Neutrophil (primary cell): ENCODE measurements around the gene PIANP.

Source experiments
- H3K27ac ChIP-seq: fragments of 200-600 bp; sonication (generic); 2 replicates; pipeline ENCODE4 v1.5.1; 2016; ENCODE audit warnings: mild to moderate bottlenecking, moderate library complexity
- H3K27me3 ChIP-seq: fragments of 200-600 bp; sonication (generic); 2 replicates; pipeline ENCODE4 v1.6.0; 2016; ENCODE audit warnings: mild to moderate bottlenecking
- H3K36me3 ChIP-seq: fragments of 200-600 bp; sonication (generic); 2 replicates; pipeline ENCODE4 v1.5.1; 2017
- H3K4me1 ChIP-seq, 2 experiments: fragments of 200-600 bp in 1 of 2; sonication (generic) in 1 of 2; 1 replicate in 1 of 2; 2 replicates in 1 of 2; pipeline versions ENCODE4 v1.5.1 to v1.6.1; 2013 to 2016; ENCODE audit warnings: low read depth in 1 of 2, low read length in 1 of 2, mild to moderate bottlenecking in 1 of 2, moderate library complexity in 1 of 2; ENCODE audit not compliant: control insufficient read depth in 1 of 2, insufficient read depth in 1 of 2
- H3K4me3 ChIP-seq, 2 experiments: fragments of 200-600 bp in 1 of 2; sonication (generic) in 1 of 2; 1 replicate in 1 of 2; 2 replicates in 1 of 2; pipeline ENCODE4 v1.5.1; 2013 to 2016; ENCODE audit warnings: low read depth in 1 of 2, low read length in 1 of 2, mild to moderate bottlenecking in 1 of 2, moderate library complexity in 1 of 2
- H3K9me3 ChIP-seq: fragments of 200-600 bp; sonication (generic); 2 replicates; pipeline ENCODE4 v1.5.1; 2016
- TF ChIP-seq, protein P1 (sequence below): fragments of 200-600 bp; sonication (generic); IDR thresholded peaks from 2 replicates; pipeline ENCODE4 v1.5.1; 2016; ENCODE audit warnings: antibody characterized with exemption

PIANP gene

DNA sequence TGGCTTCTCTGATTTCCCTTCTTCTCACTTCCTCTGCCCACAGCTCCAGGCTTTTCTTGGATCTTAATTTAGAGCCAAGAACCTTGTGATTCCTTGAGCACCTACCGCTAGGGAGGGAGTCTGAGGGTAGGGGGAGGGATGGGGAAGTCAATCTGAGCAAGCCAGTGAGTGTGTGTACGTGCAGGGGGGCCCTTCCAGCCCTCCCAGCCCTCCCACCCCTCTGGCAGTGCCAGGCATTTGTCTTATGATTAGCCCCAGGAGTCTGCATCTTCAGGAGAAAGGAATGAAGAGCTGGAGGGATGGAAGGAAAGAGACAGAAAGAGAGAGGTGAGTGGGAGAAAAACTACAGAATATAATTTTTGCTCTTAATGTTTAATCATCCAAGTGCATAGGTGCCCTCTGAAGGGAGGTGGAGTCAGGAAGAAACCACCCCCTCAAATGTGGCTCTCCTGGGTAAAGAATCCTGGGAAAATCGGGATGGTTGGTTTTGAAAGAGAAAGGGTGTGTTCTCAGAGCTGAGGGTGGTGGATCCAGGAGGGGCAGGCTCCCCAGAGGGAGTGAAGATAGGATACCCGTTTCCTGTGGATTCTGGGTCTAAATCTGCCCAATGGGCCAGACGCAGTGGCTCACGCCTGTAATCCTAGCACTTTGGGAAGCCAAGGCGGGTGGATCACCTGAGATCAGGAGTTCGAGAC is 2.1 kb downstream of the PIANP start:
- H3K9me3 ChIP-seq, result no peaks in the 10 kb centered on the region
- H3K4me1 ChIP-seq, result peaks cover 0 to 11% of the 10 kb centered on the region in 2 experiments
- no peak overlapping the region for H3K27ac ChIP-seq
- H3K27me3 ChIP-seq, result peaks cover 85% of the 10 kb centered on the region
- no peaks in the 10 kb centered on the region for H3K36me3 ChIP-seq
- TF ChIP-seq, protein P1, sequence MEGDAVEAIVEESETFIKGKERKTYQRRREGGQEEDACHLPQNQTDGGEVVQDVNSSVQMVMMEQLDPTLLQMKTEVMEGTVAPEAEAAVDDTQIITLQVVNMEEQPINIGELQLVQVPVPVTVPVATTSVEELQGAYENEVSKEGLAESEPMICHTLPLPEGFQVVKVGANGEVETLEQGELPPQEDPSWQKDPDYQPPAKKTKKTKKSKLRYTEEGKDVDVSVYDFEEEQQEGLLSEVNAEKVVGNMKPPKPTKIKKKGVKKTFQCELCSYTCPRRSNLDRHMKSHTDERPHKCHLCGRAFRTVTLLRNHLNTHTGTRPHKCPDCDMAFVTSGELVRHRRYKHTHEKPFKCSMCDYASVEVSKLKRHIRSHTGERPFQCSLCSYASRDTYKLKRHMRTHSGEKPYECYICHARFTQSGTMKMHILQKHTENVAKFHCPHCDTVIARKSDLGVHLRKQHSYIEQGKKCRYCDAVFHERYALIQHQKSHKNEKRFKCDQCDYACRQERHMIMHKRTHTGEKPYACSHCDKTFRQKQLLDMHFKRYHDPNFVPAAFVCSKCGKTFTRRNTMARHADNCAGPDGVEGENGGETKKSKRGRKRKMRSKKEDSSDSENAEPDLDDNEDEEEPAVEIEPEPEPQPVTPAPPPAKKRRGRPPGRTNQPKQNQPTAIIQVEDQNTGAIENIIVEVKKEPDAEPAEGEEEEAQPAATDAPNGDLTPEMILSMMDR, result no peak
- H3K4me3 ChIP-seq, result no peak overlapping the region

DNA sequence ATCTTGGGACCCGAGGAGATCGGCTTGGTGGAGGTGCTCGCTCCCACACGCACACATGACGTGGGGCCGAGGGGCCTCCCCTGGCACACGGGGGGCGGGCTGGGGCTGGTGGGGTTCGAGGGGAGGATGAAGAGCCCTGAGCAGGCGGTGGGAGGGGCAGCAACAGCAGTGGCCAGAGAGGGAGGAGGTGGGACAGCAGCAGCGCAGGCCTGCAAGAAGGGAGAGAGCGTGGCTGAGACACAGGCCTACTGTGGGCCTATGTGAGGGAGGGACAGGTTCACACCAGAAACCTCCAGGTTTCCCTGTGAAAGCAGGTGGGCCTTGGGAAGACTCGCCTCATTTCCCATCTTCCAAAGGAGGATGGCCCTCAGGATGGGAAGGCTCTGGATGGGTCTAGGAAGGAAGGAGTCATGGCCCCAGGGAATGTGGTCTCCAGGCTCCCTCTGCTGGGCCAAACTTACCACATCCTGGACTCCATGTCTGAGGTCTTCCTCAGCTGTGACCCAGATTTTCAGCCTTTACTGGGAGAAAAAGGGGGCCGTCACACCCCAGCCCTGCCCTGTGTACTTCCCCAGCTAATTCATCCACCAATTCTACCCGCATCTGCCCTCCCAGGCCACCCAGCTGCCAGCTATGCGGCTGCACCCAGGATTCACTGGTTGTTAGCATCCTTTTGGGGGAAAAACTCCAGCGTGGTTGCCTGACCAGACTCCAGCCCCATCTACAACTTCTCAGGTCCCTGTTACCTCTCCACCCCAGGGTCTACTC is 2.8 kb downstream of the PIANP start:
- peaks cover 0 to 11% of the 10 kb centered on the region in 2 experiments for H3K4me1 ChIP-seq
- H3K9me3 ChIP-seq, result no peaks in the 10 kb centered on the region
- no peak overlapping the region for H3K4me3 ChIP-seq
- peaks cover 77% of the 10 kb centered on the region for H3K27me3 ChIP-seq
- TF ChIP-seq, protein P1, result no peak
- no peak overlapping the region for H3K27ac ChIP-seq
- H3K36me3 ChIP-seq, result no peaks in the 10 kb centered on the region

DNA sequence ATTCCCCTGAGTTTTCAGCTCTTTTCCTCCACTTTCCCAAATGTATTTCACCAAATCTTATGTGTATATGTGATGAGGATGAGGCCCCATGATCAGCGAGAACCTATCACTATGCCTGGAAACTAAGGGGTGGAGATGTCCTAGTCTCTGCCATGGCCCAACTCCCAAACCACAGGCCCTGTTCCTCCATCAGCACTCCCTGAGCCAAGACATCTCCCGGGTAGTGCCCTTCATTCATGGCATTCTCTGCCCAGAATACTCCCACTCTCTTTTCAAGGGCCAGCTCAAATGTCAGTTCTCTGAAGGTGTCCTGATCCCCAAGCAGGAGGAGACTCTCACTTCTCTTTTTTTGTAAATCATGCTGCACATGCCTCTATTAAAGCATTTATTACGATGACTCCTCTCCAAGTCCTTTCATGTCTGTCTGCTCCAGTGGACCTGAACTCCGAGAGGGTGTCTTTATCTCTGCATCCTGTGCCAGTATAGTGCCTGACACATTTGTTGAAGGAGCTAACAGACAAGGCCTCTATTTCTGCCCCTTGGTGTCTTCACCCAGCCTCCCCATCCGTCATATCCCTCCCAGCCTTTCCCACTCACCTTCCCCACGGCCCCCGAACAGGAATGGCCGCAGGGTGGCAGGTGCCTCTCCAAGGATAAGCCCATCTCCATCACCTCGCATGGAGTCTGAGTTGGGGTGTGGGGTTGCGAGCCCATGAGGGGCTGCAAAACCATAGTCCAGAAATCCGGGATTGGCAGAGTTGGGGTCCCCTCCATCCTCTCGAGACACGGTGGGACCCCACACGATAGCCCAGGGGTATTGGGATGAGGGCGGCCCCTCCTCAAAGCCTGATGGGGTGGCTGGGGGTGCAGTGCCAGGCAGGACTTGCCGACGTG is 3.7 kb downstream of the PIANP start:
- Histone ChIP-seq H3K9me3 (no peaks in the 10 kb centered on the region), H3K4me3 (no peak overlapping the region), H3K27ac (no peak overlapping the region), H3K27me3 (peaks cover 69% of the 10 kb centered on the region), H3K36me3 (no peaks in the 10 kb centered on the region), H3K4me1 (peaks cover 0 to 11% of the 10 kb centered on the region in 2 experiments)
- TF ChIP-seq, protein P1, result no peak

DNA sequence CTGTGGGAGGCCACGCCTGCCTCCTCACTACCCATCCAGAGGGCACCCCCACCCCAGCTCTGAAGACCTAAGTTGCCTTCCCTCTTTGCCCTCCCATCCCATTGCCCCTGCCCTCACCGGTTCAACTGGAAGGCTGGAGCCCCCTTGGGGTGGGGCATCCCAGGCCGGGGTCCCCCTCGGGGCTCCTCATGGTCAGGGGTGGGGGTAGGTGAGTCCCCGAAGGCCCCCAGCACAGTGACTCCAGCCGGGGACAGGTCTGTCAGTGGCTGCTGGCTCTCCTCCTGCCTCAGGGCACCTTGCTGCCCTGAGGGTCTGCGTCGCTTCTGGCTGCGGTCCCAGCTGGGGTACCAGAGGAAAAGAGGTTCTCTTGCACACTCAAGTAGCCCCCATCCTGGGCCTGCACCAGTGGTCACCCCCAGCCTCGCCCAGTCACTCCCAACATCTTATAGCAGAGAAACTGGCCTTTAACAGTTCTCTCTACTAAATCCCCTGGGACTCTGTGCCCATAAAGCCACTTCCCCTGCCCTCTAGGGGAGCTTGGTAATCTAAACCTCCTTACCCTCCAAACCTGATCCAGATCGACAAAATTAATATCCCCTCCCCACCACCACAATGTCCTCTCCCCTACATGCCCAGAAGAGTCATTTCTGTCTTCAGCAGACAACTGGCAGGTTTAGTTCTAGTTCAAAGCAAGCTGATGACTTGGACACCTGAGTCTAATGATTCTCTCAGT is 5.1 kb downstream of the PIANP start:
- H3K27me3 ChIP-seq, result peaks cover 54% of the 10 kb centered on the region
- peaks cover 4 to 12% of the 10 kb centered on the region in 2 experiments for H3K4me1 ChIP-seq
- no peaks in the 10 kb centered on the region for H3K9me3 ChIP-seq
- TF ChIP-seq, protein P1, result no peak
- no peak overlapping the region for H3K27ac ChIP-seq
- H3K4me3 ChIP-seq, result no peak overlapping the region
- H3K36me3 ChIP-seq, result no peaks in the 10 kb centered on the region

DNA sequence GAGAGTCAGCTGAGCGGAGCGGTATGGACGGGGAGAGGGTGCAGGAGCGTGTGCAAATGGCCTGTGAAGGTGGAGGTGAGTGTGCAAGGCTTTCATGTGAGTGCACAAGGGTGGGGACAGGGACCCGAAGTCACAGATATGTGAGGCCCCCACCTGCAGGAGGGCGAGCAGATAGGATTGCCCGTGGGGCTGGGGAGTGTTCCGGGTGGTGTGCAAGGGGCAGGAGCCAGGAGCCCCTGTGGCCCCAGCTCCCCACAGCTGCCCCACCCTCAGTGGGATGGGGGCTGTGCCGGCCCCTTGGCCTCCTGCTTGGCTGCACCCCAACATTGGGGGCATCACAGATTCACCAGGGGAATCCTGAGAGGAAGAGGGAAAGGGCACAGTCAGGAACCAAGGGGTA is 5.9 kb downstream of the PIANP start:
- TF ChIP-seq, protein P1, result no peak
- no peaks in the 10 kb centered on the region for H3K9me3 ChIP-seq
- no peak overlapping the region for H3K4me3 ChIP-seq
- no peak overlapping the region for H3K27ac ChIP-seq
- H3K4me1 ChIP-seq, result peaks cover 12% of the 10 kb centered on the region in 2 experiments
- H3K36me3 ChIP-seq, result no peaks in the 10 kb centered on the region
- peaks cover 47% of the 10 kb centered on the region for H3K27me3 ChIP-seq
